ENCODE measurements around the gene CNOT6L. TPM values are rescaled to one million over a fixed set of nuclear protein-coding genes. Genes with fewer than 3 reads are reported as not detected.

The CNOT6L gene
- total and polyA plus RNA-seq, 5 experiments from 2014 or later: 58.3 to 231 (median 61.5) TPM

DNA sequence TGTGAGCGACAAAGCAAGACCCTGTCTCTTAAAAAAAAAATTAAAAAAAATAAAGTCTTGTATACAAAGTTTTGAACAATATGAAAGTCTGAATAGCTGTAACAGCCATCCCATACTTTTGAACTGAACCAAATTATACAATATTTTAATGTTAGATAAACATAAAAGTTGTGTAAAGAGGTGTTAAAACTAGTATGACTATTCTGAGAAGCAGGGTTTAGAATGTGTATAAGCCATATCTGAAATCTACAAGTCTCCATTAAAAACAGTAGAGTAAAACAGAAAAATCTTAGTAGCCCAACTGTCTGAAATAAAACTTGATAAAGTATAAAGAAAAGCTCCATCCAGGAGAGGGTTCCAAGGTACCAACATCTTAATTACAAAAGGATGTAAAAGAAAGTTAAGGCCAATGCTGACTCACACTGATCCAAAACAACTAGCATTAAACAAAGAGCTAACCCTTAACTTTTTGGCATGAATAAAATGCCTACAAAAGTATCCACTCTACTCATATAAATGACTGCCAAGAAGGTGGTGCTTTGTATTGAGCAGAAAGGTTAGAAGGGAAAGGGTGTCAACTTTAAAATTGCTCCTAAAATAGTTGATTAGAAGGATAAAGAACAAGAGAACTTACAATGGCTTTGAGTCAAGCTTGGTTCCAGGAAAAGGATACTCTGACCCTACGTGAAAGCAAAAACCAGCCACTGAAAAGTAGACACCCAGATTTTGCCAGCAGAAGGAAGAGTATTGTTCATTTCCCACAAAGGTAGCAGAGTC is 18.5 kb downstream of the CNOT6L start:
- Mint-ChIP-seq H3K9me3 (peaks cover 0 to 4% (median 0%) of the 10 kb centered on the region in 9 donors), H3K36me3 (peaks cover 6 to 33% (median 15%) of the 10 kb centered on the region in 3 donors), H3K4me1 (peaks cover 35 to 97% (median 77%) of the 10 kb centered on the region in 4 donors), H3K27ac (peak overlapping the region; percentile 45 to 97 (median 72)), H3K27me3 (no peaks in the 10 kb centered on the region), H3K4me3 (peak overlapping the region; percentile 57 to 86 (median 74))
- POLR2A ChIA-PET: interaction anchor here (0.8 to 2.3 kb wide), 9 partner anchors 10 to 61 kb away, joined by 3 to 23 read pairs (median 5); partner anchors contain the start of genes CNOT6L and MRPL1
- no peak for DNase-seq
- peak; percentile 26 to 34 for ATAC-seq

DNA sequence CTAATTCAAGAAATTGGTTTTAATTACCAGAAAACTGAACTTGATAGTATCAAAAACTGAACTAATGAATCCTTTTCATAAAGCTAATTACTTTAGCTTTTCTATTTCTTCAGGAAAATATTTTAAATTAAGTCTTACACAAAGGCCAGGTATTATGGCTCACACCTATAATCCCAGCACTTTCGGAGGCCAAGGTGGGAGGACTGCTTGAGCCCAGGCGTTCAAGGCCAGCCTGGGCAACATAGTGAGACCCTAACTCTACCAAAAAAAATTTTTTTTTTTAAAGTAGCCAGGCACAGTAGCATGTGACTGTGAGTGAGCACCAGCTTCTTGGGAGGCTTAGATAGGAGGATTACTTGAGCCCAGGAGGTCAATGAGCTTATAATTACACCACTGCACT is 19.1 kb downstream of the CNOT6L start:
- no peaks in the 10 kb centered on the region for H3K27me3 Mint-ChIP-seq
- ATAC-seq: no peak
- no peak for DNase-seq
- H3K27ac Mint-ChIP-seq: peak overlapping the region in 8 of 10 donors; percentile 47 to 97 (median 70)
- peaks cover 0 to 8% (median 0%) of the 10 kb centered on the region in 9 donors for H3K9me3 Mint-ChIP-seq
- peak overlapping the region in 7 of 10 donors; percentile 14 to 76 (median 54) for H3K4me3 Mint-ChIP-seq
- peaks cover 10 to 38% (median 21%) of the 10 kb centered on the region in 3 donors for H3K36me3 Mint-ChIP-seq
- POLR2A ChIA-PET: interaction anchor here (0.8 to 2.3 kb wide), 6 partner anchors 10 to 62 kb away, joined by 4 to 23 read pairs (median 13); partner anchors contain the start of genes CNOT6L and MRPL1
- H3K4me1 Mint-ChIP-seq: peaks cover 36 to 97% (median 78%) of the 10 kb centered on the region in 4 donors

- peaks cover 38 to 95% (median 74%) of the 10 kb centered on the region in 4 donors for H3K4me1 Mint-ChIP-seq
- POLR2A ChIA-PET: no interaction called here
- ATAC-seq: no peak
- H3K9me3 Mint-ChIP-seq: peaks cover 0 to 11% (median 0%) of the 10 kb centered on the region in 9 donors
- no peak for DNase-seq
- peaks cover 10 to 35% (median 22%) of the 10 kb centered on the region in 3 donors for H3K36me3 Mint-ChIP-seq
- no peaks in the 10 kb centered on the region for H3K27me3 Mint-ChIP-seq
- H3K27ac Mint-ChIP-seq: peak overlapping the region; percentile 12 to 97 (median 78)
- H3K4me3 Mint-ChIP-seq: peak overlapping the region in 7 of 10 donors; percentile 26 to 67 (median 58)
These were observed 20.8 kb downstream of the CNOT6L start for GRCh38 chr4:77798385-77798784.

GRCh38 chr4:77797239-77797638 is 21.9 kb downstream of the CNOT6L start:
- Mint-ChIP-seq H3K27ac (peak overlapping the region in 8 of 10 donors; percentile 9 to 79 (median 69)), H3K36me3 (peaks cover 10 to 30% (median 22%) of the 10 kb centered on the region in 3 donors), H3K4me3 (peak overlapping the region in 8 of 10 donors; percentile 5 to 67 (median 36)), H3K27me3 (no peaks in the 10 kb centered on the region), H3K9me3 (peaks cover 0 to 11% (median 0%) of the 10 kb centered on the region in 9 donors), H3K4me1 (peaks cover 37 to 95% (median 72%) of the 10 kb centered on the region in 4 donors)
- POLR2A ChIA-PET: no interaction called here
- ATAC-seq (no peak), DNase-seq (no peak)

DNA sequence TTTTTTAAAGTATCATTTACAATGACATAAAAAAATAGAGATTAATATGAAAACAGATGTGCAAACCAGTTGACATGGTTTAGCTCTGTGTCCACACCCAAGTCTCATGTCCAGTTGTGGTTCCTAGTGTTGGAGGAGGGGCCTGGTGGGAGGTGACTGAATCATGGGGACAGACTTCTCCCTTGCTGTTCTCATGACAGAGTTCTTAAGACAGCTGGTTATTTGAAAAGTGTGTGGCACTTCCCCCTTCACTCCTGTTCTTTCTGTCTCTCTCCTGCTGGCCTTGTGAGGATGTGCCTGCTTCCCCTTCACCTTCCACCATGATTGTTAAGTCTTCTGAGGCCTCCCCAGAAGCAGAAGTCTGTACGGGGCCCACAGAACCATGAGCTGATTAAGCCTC is 23.8 kb downstream of the CNOT6L start:
- DNase-seq (no peak), ATAC-seq (peak in 1 of 2 donors; percentile 20)
- peaks cover 32 to 94% (median 67%) of the 10 kb centered on the region in 4 donors for H3K4me1 Mint-ChIP-seq
- H3K27me3 Mint-ChIP-seq: no peaks in the 10 kb centered on the region
- H3K36me3 Mint-ChIP-seq: peaks cover 10 to 40% (median 25%) of the 10 kb centered on the region in 3 donors
- peaks cover 0 to 11% (median 0%) of the 10 kb centered on the region in 9 donors for H3K9me3 Mint-ChIP-seq
- peak overlapping the region in 7 of 10 donors; percentile 23 to 70 (median 44) for H3K4me3 Mint-ChIP-seq
- H3K27ac Mint-ChIP-seq: peak overlapping the region; percentile 21 to 93 (median 74)
- POLR2A ChIA-PET: interaction anchor here (1.8 kb wide), 1 partner anchor 67 kb away, joined by 7 read pairs; the partner anchor contains the start of gene MRPL1

- DNase-seq: no peak
- POLR2A ChIA-PET: interaction anchor here (0.7 to 2.3 kb wide), 3 partner anchors 10 to 28 kb away, joined by 4 to 10 read pairs (median 4); partner anchors contain the start of gene CNOT6L
- H3K4me3 Mint-ChIP-seq: peak overlapping the region in 9 of 10 donors; percentile 19 to 66 (median 29)
- H3K36me3 Mint-ChIP-seq: peaks cover 0 to 29% (median 5%) of the 10 kb centered on the region in 3 donors
- no peak for ATAC-seq
- H3K27me3 Mint-ChIP-seq: no peaks in the 10 kb centered on the region
- peaks cover 26 to 86% (median 68%) of the 10 kb centered on the region in 4 donors for H3K4me1 Mint-ChIP-seq
- H3K27ac Mint-ChIP-seq: peak overlapping the region in 8 of 10 donors; percentile 16 to 69 (median 50)
- H3K9me3 Mint-ChIP-seq: peaks cover 0 to 4% (median 0%) of the 10 kb centered on the region in 9 donors
These were observed 29.0 kb downstream of the CNOT6L start for GRCh38 chr4:77790146-77790545.

DNA sequence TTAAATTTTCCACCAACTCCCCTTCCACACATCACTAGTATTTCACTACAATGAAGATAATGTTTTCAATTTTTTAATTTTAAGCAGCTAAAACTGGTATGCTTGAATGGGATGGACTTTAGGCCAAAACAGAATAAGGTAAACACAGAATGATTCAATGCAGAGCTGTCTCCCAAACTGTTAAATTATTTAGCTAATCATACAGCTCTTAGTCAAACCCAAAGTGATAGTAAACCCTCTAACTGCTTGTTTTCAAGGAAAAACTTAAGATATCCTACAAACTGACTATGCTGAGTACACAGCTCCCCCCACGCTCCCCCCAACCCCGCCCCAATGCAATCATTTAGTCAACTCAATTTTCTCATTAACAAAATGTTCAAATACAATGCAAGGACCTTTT is 30.2 kb downstream of the CNOT6L start:
- no peak for DNase-seq
- H3K36me3 Mint-ChIP-seq: peaks cover 0 to 31% (median 6%) of the 10 kb centered on the region in 3 donors
- no peaks in the 10 kb centered on the region for H3K27me3 Mint-ChIP-seq
- H3K4me3 Mint-ChIP-seq: peak overlapping the region in 5 of 10 donors; percentile 8 to 41 (median 19)
- peaks cover 28 to 87% (median 71%) of the 10 kb centered on the region in 4 donors for H3K4me1 Mint-ChIP-seq
- POLR2A ChIA-PET: interaction anchor here (1.2 to 2.3 kb wide), 2 partner anchors 11 to 29 kb away, joined by 4 to 10 read pairs; partner anchors contain the start of gene CNOT6L
- ATAC-seq: no peak
- H3K9me3 Mint-ChIP-seq: no peaks in the 10 kb centered on the region
- H3K27ac Mint-ChIP-seq: peak overlapping the region in 7 of 10 donors; percentile 3 to 69 (median 29)

- Mint-ChIP-seq H3K4me3 (peak overlapping the region in 5 of 10 donors; percentile 2 to 51 (median 39)), H3K27ac (peak overlapping the region in 3 of 10 donors; percentile 22 to 38 (median 36)), H3K36me3 (peaks cover 0 to 31% (median 6%) of the 10 kb centered on the region in 3 donors), H3K4me1 (peaks cover 29 to 86% (median 71%) of the 10 kb centered on the region in 4 donors), H3K27me3 (no peaks in the 10 kb centered on the region), H3K9me3 (no peaks in the 10 kb centered on the region)
- POLR2A ChIA-PET: no interaction called here
- ATAC-seq (no peak), DNase-seq (no peak)
These were observed 31.2 kb downstream of the CNOT6L start for GRCh38 chr4:77787969-77788368.

- Mint-ChIP-seq H3K27me3 (no peaks in the 10 kb centered on the region), H3K4me1 (peaks cover 36 to 84% (median 78%) of the 10 kb centered on the region in 4 donors), H3K36me3 (peaks cover 0 to 24% (median 5%) of the 10 kb centered on the region in 3 donors), H3K27ac (peak overlapping the region in 9 of 10 donors; percentile 1 to 83 (median 41)), H3K4me3 (peak overlapping the region in 9 of 10 donors; percentile 23 to 73 (median 57)), H3K9me3 (no peaks in the 10 kb centered on the region)
- DNase-seq (no peak), ATAC-seq (no peak)
- POLR2A ChIA-PET: no interaction called here
These were observed 33.5 kb downstream of the CNOT6L start for GRCh38 chr4:77785669-77786068.

DNA sequence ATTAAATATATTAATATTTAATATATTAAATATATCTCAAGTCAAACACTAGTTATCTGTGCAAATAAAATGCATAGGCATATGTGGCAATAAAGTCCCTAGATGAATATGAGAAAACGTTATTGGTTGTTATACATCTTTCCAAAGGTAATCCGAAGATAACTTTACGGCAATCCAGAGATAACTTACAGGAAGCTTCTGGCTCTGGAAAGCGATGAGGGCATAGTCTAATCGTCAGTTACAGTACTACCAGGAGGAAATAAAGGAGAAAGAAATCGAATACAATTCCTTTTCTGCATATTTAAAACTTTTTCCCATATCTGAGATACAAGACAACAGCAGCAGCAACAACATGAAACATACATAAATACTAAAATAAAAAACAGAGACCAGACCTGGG is 35.3 kb downstream of the CNOT6L start:
- Mint-ChIP-seq H3K4me1 (peaks cover 38 to 82% (median 75%) of the 10 kb centered on the region in 4 donors), H3K36me3 (peaks cover 0 to 17% (median 5%) of the 10 kb centered on the region in 3 donors), H3K27me3 (no peaks in the 10 kb centered on the region), H3K4me3 (peak overlapping the region in 7 of 10 donors; percentile 11 to 63 (median 40)), H3K27ac (peak overlapping the region in 5 of 10 donors; percentile 0 to 77 (median 52)), H3K9me3 (no peaks in the 10 kb centered on the region)
- ATAC-seq (no peak), DNase-seq (no peak)
- POLR2A ChIA-PET: no interaction called here

GRCh38 chr4:77782102-77782835 is 36.9 kb downstream of the CNOT6L start:
- DNase-seq (no peak), ATAC-seq (no peak)
- H3K27ac Mint-ChIP-seq: peak overlapping the region in 8 of 10 donors; percentile 10 to 62 (median 41)
- peak overlapping the region in 7 of 10 donors; percentile 0 to 52 (median 28) for H3K4me3 Mint-ChIP-seq
- POLR2A ChIA-PET: interaction anchor here (0.7 to 1.3 kb wide), 3 partner anchors 26 to 1866 kb away, joined by 3 to 4 read pairs (median 3); no protein-coding TSS in a partner anchor
- H3K4me1 Mint-ChIP-seq: peaks cover 37 to 80% (median 74%) of the 10 kb centered on the region in 4 donors
- H3K9me3 Mint-ChIP-seq: no peaks in the 10 kb centered on the region
- H3K27me3 Mint-ChIP-seq: no peaks in the 10 kb centered on the region
- peaks cover 0 to 17% (median 8%) of the 10 kb centered on the region in 3 donors for H3K36me3 Mint-ChIP-seq
